Measurements from ENCODE around the gene MCF2L.

Gene MCF2L

GRCh38 chr13:113036401-113036800, 67.4 kb downstream of the MCF2L start:
- DNase-seq: no peak
- peaks cover 18% of the 10 kb centered on the region for H3K36me3 ChIP-seq
- H3K4me3 ChIP-seq (ENCODE audit: low read depth, low read length): no peak overlapping the region
- no peak for TF ChIP-seq CTCF (IDR thresholded peaks at IDR 0.05; ENCODE audit: low read depth, low read length)
- H3K27me3 ChIP-seq (ENCODE audit: insufficient read depth, low read depth, severe bottlenecking): no peaks in the 10 kb centered on the region
- H3K9me3 ChIP-seq (ENCODE audit: severe bottlenecking): no peaks in the 10 kb centered on the region
- no peak overlapping the region for H3K27ac ChIP-seq

GRCh38 chr13:113040031-113040430, 71.0 kb downstream of the MCF2L start:
- TF ChIP-seq CTCF (IDR thresholded peaks at IDR 0.05; ENCODE audit: low read depth, low read length): no peak
- no peak for DNase-seq
- Histone ChIP-seq H3K9me3 (ENCODE audit: severe bottlenecking) (no peaks in the 10 kb centered on the region), H3K27ac (no peak overlapping the region), H3K27me3 (ENCODE audit: insufficient read depth, low read depth, severe bottlenecking) (no peaks in the 10 kb centered on the region), H3K4me3 (ENCODE audit: low read depth, low read length) (no peak overlapping the region), H3K36me3 (peaks cover 25% of the 10 kb centered on the region)

DNA sequence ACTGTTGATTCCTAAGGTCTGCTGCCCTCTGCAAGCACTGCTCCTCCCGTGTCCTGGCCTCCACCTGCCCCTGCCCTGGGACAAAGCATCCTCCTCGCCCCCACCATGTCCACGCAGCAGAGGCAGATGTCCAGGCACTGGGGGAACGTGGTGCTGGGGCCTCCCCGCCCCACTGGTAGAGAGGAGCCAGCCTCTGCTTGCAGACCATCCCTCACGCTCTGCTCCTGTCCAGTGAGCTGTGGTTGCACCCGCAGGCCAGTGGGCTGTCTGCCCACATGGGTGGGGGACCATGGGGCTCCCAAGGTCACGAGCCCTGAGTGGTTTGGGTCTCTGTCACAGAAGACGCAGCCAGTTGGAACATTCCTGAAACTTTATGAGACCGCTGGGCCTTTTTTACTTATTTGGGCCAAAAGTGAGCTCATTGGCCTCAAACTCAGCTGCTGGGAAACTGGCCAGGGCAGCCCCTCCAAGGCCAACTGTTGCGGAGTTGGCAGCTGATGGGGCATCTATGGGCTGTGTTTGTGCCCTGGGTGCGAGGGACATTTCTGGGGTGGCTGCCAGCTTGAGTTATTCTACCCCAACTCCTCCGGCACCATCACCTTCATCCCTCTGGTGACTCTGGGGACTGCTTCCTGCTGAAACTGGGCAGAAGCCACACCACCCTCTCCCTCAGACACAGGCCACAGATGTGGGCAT, 71.7 kb downstream of the MCF2L start:
- H3K27me3 ChIP-seq (ENCODE audit: insufficient read depth, low read depth, severe bottlenecking): no peaks in the 10 kb centered on the region
- H3K27ac ChIP-seq: no peak overlapping the region
- H3K36me3 ChIP-seq: peaks cover 32% of the 10 kb centered on the region
- no peak for TF ChIP-seq CTCF (IDR thresholded peaks at IDR 0.05; ENCODE audit: low read depth, low read length)
- no peak for DNase-seq
- no peaks in the 10 kb centered on the region for H3K9me3 ChIP-seq (ENCODE audit: severe bottlenecking)
- H3K4me3 ChIP-seq (ENCODE audit: low read depth, low read length): no peak overlapping the region

DNA sequence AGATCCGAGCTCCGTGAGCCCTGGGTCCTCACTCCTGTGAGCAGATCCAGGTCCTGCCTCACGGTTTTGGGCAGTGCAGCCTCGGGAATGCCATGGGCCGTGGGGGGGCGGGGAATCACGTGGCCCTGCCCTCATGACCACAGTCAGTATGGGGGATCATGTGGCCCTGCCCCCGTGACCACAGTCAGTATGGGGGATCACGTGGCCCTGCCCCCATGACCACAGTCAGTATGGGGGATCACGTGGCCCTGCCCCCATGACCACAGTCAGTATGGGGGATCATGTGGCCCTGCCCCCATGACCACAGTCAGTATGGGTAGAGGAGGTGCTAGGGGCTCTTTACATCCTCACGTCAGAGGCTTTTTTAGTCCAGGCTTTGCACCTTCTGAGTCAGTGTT, 72.3 kb downstream of the MCF2L start:
- no peak overlapping the region for H3K27ac ChIP-seq
- H3K36me3 ChIP-seq: peaks cover 32% of the 10 kb centered on the region
- H3K4me3 ChIP-seq (ENCODE audit: low read depth, low read length): no peak overlapping the region
- TF ChIP-seq CTCF (IDR thresholded peaks at IDR 0.05; ENCODE audit: low read depth, low read length): no peak
- H3K9me3 ChIP-seq (ENCODE audit: severe bottlenecking): no peaks in the 10 kb centered on the region
- H3K27me3 ChIP-seq (ENCODE audit: insufficient read depth, low read depth, severe bottlenecking): no peaks in the 10 kb centered on the region
- no peak for DNase-seq

GRCh38 chr13:113041896-113042295, 72.9 kb downstream of the MCF2L start:
- no peaks in the 10 kb centered on the region for H3K27me3 ChIP-seq (ENCODE audit: insufficient read depth, low read depth, severe bottlenecking)
- no peak overlapping the region for H3K4me3 ChIP-seq (ENCODE audit: low read depth, low read length)
- H3K9me3 ChIP-seq (ENCODE audit: severe bottlenecking): no peaks in the 10 kb centered on the region
- DNase-seq: no peak
- peaks cover 34% of the 10 kb centered on the region for H3K36me3 ChIP-seq
- H3K27ac ChIP-seq: no peak overlapping the region
- TF ChIP-seq CTCF (IDR thresholded peaks at IDR 0.05; ENCODE audit: low read depth, low read length): no peak

- no peaks in the 10 kb centered on the region for H3K27me3 ChIP-seq (ENCODE audit: insufficient read depth, low read depth, severe bottlenecking)
- DNase-seq: no peak
- H3K4me3 ChIP-seq (ENCODE audit: low read depth, low read length): no peak overlapping the region
- TF ChIP-seq CTCF (IDR thresholded peaks at IDR 0.05; ENCODE audit: low read depth, low read length): no peak
- no peak overlapping the region for H3K27ac ChIP-seq
- H3K9me3 ChIP-seq (ENCODE audit: severe bottlenecking): no peaks in the 10 kb centered on the region
- peaks cover 37% of the 10 kb centered on the region for H3K36me3 ChIP-seq
These were observed 73.4 kb downstream of the MCF2L start for GRCh38 chr13:113042456-113042855.
